Gastrocnemius medialis (tissue), 4 donors: ENCODE results near the gene PTPN3.

ENCODE experiments used
- CTCF ChIP-seq, 5 experiments: fragments of 450-650 bp in 3 of 5; fragments of 200-600 bp in 2 of 5; sonication (generic) in 2 of 5; IDR thresholded peaks in 4 of 5; conservative IDR thresholded peaks in 1 of 5; 1 replicate in 4 of 5; 2 replicates in 1 of 5; pipeline ENCODE4 v1.5.1; 2016 to 2019; ENCODE audit warnings: antibody characterized with exemption in 5 of 5, mild to moderate bottlenecking in 3 of 5, moderate library complexity in 3 of 5
- POLR2A ChIP-seq, 2 donors: fragments of 450-650 bp; IDR thresholded peaks; one replicate each; pipeline ENCODE4 v1.6.1; 2017; ENCODE audit warnings: antibody characterized with exemption in 2 of 2, mild to moderate bottlenecking in 2 of 2, moderate library complexity in 2 of 2

- TF ChIP-seq CTCF (IDR thresholded peaks at IDR 0.05 in 4 of 5, conservative IDR thresholded peaks at IDR 0.05 in 1 of 5) (no peak), POLR2A (IDR thresholded peaks at IDR 0.05) (no peak)
Observed at GRCh38 chr9:109474170-109474569, 23.9 kb downstream of the PTPN3 start.
